GM12864 (cell line): Measurements from ENCODE around the gene HDHD3.

Experiments used
- DNase-seq: peaks from one replicate; pipeline ENCODE4 v3.0.0-alpha.2; 2011; ENCODE audit warnings: low read depth
- H3K4me3 ChIP-seq: 2 replicates; pipeline ENCODE4 v1.5.1; 2011; ENCODE audit warnings: mild to moderate bottlenecking, low read depth, low read length, control low read depth
- CTCF ChIP-seq: IDR thresholded peaks from 2 replicates; pipeline ENCODE4 v1.5.1; 2011; ENCODE audit warnings: low read depth, mild to moderate bottlenecking, moderate library complexity, low read length, control low read depth, inconsistent platforms; ENCODE audit errors: missing control alignments

The HDHD3 gene

GRCh38 chr9:113398796-113399195, 22.0 kb upstream of the HDHD3 start:
- no peak for DNase-seq
- no peak overlapping the region for H3K4me3 ChIP-seq
- no peak for TF ChIP-seq CTCF

GRCh38 chr9:113397203-113397631, 20.4 kb upstream of the HDHD3 start:
- no peak overlapping the region for H3K4me3 ChIP-seq
- DNase-seq: no peak
- no peak for TF ChIP-seq CTCF

GRCh38 chr9:113395000-113395861, 18.4 kb upstream of the HDHD3 start:
- no peak overlapping the region for H3K4me3 ChIP-seq
- no peak for DNase-seq
- TF ChIP-seq CTCF: no peak

GRCh38 chr9:113393281-113393680, 16.5 kb upstream of the HDHD3 start:
- DNase-seq: no peak
- H3K4me3 ChIP-seq: no peak overlapping the region
- no peak for TF ChIP-seq CTCF

- no peak for DNase-seq
- no peak for TF ChIP-seq CTCF
- no peak overlapping the region for H3K4me3 ChIP-seq
Measured at GRCh38 chr9:113391917-113392316, 15.1 kb upstream of the HDHD3 start.

GRCh38 chr9:113390192-113390960, 13.6 kb upstream of the HDHD3 start:
- no peak for DNase-seq
- no peak for TF ChIP-seq CTCF
- no peak overlapping the region for H3K4me3 ChIP-seq
